Liver (tissue), 9 donors: ENCODE results near the gene ZDHHC8. TPM values are rescaled to one million over a fixed set of nuclear protein-coding genes. Genes with fewer than 3 reads are reported as not detected.

Source experiments
- DNase-seq: peaks from one replicate; pipeline ENCODE4 v3.0.0-alpha.2; 2017; ENCODE audit warnings: low spot score
- H3K27ac ChIP-seq, 2 donors: one replicate each; pipeline ENCODE4 v1.7.0; 2013; ENCODE audit warnings: inconsistent platforms in 2 of 2, low read length in 2 of 2, control low read depth in 1 of 2, low read depth in 1 of 2, mild to moderate bottlenecking in 1 of 2
- H3K27me3 ChIP-seq, 4 donors: one replicate each; pipeline versions ENCODE4 v1.6.1 to v1.7.0; 2013; ENCODE audit warnings: low read length in 3 of 4, inconsistent platforms in 1 of 4, mild to moderate bottlenecking in 1 of 4, moderate library complexity in 1 of 4; ENCODE audit not compliant: control insufficient read depth in 4 of 4, insufficient read depth in 4 of 4
- H3K36me3 ChIP-seq, 4 donors: one replicate each; pipeline versions ENCODE4 v1.6.1 to v1.7.0; 2013; ENCODE audit warnings: low read length in 3 of 4, mild to moderate bottlenecking in 3 of 4, low read depth in 1 of 4, moderate library complexity in 1 of 4; ENCODE audit not compliant: control insufficient read depth in 4 of 4, insufficient read depth in 3 of 4
- H3K4me1 ChIP-seq, 4 donors: one replicate each; pipeline versions ENCODE4 v1.6.1 to v1.7.0; 2013; ENCODE audit warnings: low read length in 3 of 4, mild to moderate bottlenecking in 3 of 4, moderate library complexity in 1 of 4; ENCODE audit not compliant: control insufficient read depth in 4 of 4, insufficient read depth in 4 of 4
- H3K4me3 ChIP-seq, 3 donors: one replicate each; pipeline versions ENCODE4 v1.6.1 to v1.7.0; 2013; ENCODE audit warnings: low read length in 3 of 3, control low read depth in 1 of 3, low read depth in 1 of 3, mild to moderate bottlenecking in 1 of 3
- H3K9ac ChIP-seq, 2 donors: one replicate each; pipeline ENCODE4 v1.7.0; 2013; ENCODE audit warnings: low read length in 2 of 2, mild to moderate bottlenecking in 2 of 2, moderate library complexity in 2 of 2, control low read depth in 1 of 2, low read depth in 1 of 2
- H3K9me3 ChIP-seq, 4 donors: one replicate each; pipeline versions ENCODE4 v1.6.1 to v1.7.0; 2013; ENCODE audit warnings: low read length in 3 of 4; ENCODE audit not compliant: control insufficient read depth in 4 of 4
- ATF3 ChIP-seq: IDR thresholded peaks from 2 replicates; pipeline ENCODE4 v1.6.1; 2016; ENCODE audit warnings: antibody characterized with exemption
- CTCF ChIP-seq: fragments of 150-350 bp; IDR thresholded peaks from 2 replicates; pipeline ENCODE4 v1.5.1; 2017; ENCODE audit warnings: improper control_type of control experiment, low read depth, low read length; ENCODE audit not compliant: missing input control
- EGR1 ChIP-seq, 2 donors: IDR thresholded peaks; 2 replicates each; pipeline ENCODE4 v1.6.1; 2016 to 2018; ENCODE audit warnings: antibody characterized with exemption in 2 of 2, low read depth in 2 of 2
- FOXA1 ChIP-seq: IDR thresholded peaks from 2 replicates; pipeline ENCODE4 v1.6.1; 2016; ENCODE audit warnings: antibody characterized with exemption
- GABPA ChIP-seq, 2 donors: IDR thresholded peaks in 1 of 2; conservative IDR thresholded peaks in 1 of 2; 2 replicates each; pipeline ENCODE4 v1.6.1; 2016; ENCODE audit warnings: antibody characterized with exemption in 2 of 2, mild to moderate bottlenecking in 1 of 2, moderate library complexity in 1 of 2
- HNF4A ChIP-seq, 2 donors: conservative IDR thresholded peaks; 2 replicates each; pipeline ENCODE4 v1.6.1; 2016; ENCODE audit warnings: antibody characterized with exemption in 2 of 2, mild to moderate bottlenecking in 2 of 2
- HNF4G ChIP-seq: IDR thresholded peaks from 2 replicates; pipeline ENCODE4 v1.6.1; 2016; ENCODE audit warnings: antibody characterized with exemption
- JUND ChIP-seq, 2 donors: IDR thresholded peaks; 2 replicates each; pipeline ENCODE4 v1.6.1; 2016; ENCODE audit warnings: antibody characterized with exemption in 2 of 2
- MAX ChIP-seq: IDR thresholded peaks from 2 replicates; pipeline ENCODE4 v1.6.1; 2016; ENCODE audit warnings: antibody characterized with exemption
- NR2F2 ChIP-seq: IDR thresholded peaks from 2 replicates; pipeline ENCODE4 v1.6.1; 2016; ENCODE audit warnings: antibody characterized with exemption
- RAD21 ChIP-seq, 2 donors: IDR thresholded peaks; 2 replicates each; pipeline ENCODE4 v1.6.1; 2016; ENCODE audit warnings: antibody characterized with exemption in 2 of 2, mild to moderate bottlenecking in 2 of 2
- RXRA ChIP-seq, 2 donors: IDR thresholded peaks; 2 replicates each; pipeline ENCODE4 v1.6.1; 2017 to 2018; ENCODE audit warnings: antibody characterized with exemption in 2 of 2, mild to moderate bottlenecking in 1 of 2
- SP1 ChIP-seq: IDR thresholded peaks from 2 replicates; pipeline ENCODE4 v1.6.1; 2018; ENCODE audit warnings: antibody characterized with exemption, mild to moderate bottlenecking
- TAF1 ChIP-seq: conservative IDR thresholded peaks from 2 replicates; pipeline ENCODE4 v1.6.1; 2016; ENCODE audit warnings: antibody characterized with exemption, mild to moderate bottlenecking
- YY1 ChIP-seq: IDR thresholded peaks from 2 replicates; pipeline ENCODE4 v1.6.1; 2016; ENCODE audit warnings: antibody characterized with exemption, mild to moderate bottlenecking
- ZBTB33 ChIP-seq: IDR thresholded peaks from 2 replicates; pipeline ENCODE4 v1.6.1; 2016; ENCODE audit warnings: antibody characterized with exemption
- WGBS: extraction: QIAGEN DNeasy Blood & Tissue Kit; methylation state at CpG from one replicate; pipeline ENCODE4 v1.1.7; 2013; 5-methylcytosine and 5-hydroxymethylcytosine counted together
- polyA plus RNA-seq, 2 donors: library from polyadenylated mRNA; stranded (reverse) in 1 of 2; unstranded in 1 of 2; fragments of 200-250 nt in 1 of 2; fragments of >200 nt in 1 of 2; fragmentation: Nextera tagmentation in 1 of 2; extraction: Ambion mirVana in 1 of 2; gene quantifications; one replicate each; pipeline versions ENCODE4 v1.2.1 to v1.2.3, GENCODE V29; 2013 to 2015
- total RNA-seq, 2 donors: library from RNA; depleted of rRNA; stranded (reverse); fragments of >200 nt; gene quantifications; one replicate each; pipeline ENCODE4 v1.2.3, GENCODE V29; 2014
- donor health status: healthy.
- donor health status: healthy.
- donor health status: healthy.
- donor health status: healthy.
- donor health status: healthy.

The ZDHHC8 gene
- total and polyA plus RNA-seq, 4 donors = 2.9 to 11.8 (median 6.8) TPM

- Histone ChIP-seq H3K4me3 (no peak overlapping the region), H3K9ac (no peak overlapping the region), H3K27ac (no peak overlapping the region), H3K9me3 (no peaks in the 10 kb centered on the region), H3K27me3 (no peaks in the 10 kb centered on the region), H3K36me3 (peaks cover 27 to 76% (median 49%) of the 10 kb centered on the region in 4 donors), H3K4me1 (peaks cover 0 to 24% (median 10%) of the 10 kb centered on the region in 4 donors)
- DNase-seq = no peak
- TF ChIP-seq RAD21 (IDR thresholded peaks at IDR 0.05) (no peak), YY1 (no peak), MAX (no peak), HNF4A (conservative IDR thresholded peaks at IDR 0.05) (no peak), ATF3 (no peak), RXRA (IDR thresholded peaks at IDR 0.05) (no peak), ZBTB33 (no peak), EGR1 (IDR thresholded peaks at IDR 0.05; ENCODE audit: low read depth in 2 of 2) (no peak), SP1 (no peak), FOXA1 (no peak), CTCF (no peak), HNF4G (no peak), JUND (IDR thresholded peaks at IDR 0.05) (no peak)
- WGBS = 92% methylated on average over 12 of the region's 12 CpGs
Observed at GRCh38 chr22:20108757-20109230, 22.8 kb upstream of the ZDHHC8 start.

- no peak for TF ChIP-seq ZBTB33
- TF ChIP-seq GABPA (IDR thresholded peaks at IDR 0.05 in 1 of 2, conservative IDR thresholded peaks at IDR 0.05 in 1 of 2) = no peak
- no peak for TF ChIP-seq MAX
- no peak for TF ChIP-seq EGR1 (IDR thresholded peaks at IDR 0.05; ENCODE audit: low read depth in 2 of 2)
- TF ChIP-seq NR2F2 = no peak
- no peak for TF ChIP-seq SP1
- no peak for TF ChIP-seq ATF3
- TF ChIP-seq RXRA (IDR thresholded peaks at IDR 0.05) = no peak
- no peak for TF ChIP-seq YY1
- no peak for TF ChIP-seq JUND (IDR thresholded peaks at IDR 0.05)
- TF ChIP-seq TAF1 = no peak
- Histone ChIP-seq H3K27me3 (no peaks in the 10 kb centered on the region), H3K9me3 (no peaks in the 10 kb centered on the region), H3K36me3 (peaks cover 31 to 83% (median 56%) of the 10 kb centered on the region in 4 donors), H3K4me1 (peaks cover 0 to 24% (median 11%) of the 10 kb centered on the region in 4 donors), H3K4me3 (no peak overlapping the region), H3K27ac (no peak overlapping the region), H3K9ac (no peak overlapping the region)
- 91% methylated on average over 23 of the region's 23 CpGs for WGBS
- DNase-seq = no peak
Observed at GRCh38 chr22:20109411-20110358, 21.9 kb upstream of the ZDHHC8 start.
